ENCODE data around the gene PAQR4. TPM values are rescaled to one million over a fixed set of nuclear protein-coding genes. Genes with fewer than 3 reads are reported as not detected.

PAQR4 gene
- total RNA-seq, 1 donor = 19.4 TPM

- DNase-seq (ENCODE audit: low read depth in 2 of 3, low spot score in 2 of 3) = no peak
These were observed 50.6 kb downstream of the PAQR4 start for GRCh38 chr16:3019594-3020246.

DNA sequence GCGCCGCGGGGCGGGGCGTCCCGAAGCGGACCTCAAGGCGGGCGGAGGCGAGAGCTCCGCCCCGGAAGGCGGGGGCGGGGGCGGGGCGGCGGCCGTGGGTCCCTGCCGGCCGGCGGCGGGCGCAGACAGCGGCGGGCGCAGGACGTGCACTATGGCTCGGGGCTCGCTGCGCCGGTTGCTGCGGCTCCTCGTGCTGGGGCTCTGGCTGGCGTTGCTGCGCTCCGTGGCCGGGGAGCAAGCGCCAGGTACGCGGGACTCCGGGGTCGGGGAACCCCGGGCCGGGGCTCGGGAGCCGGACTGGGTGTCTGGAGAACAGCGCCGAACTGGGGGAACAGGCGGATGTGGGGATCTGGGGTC lies 51.1 kb downstream of the PAQR4 start, which contains the start of gene TNFRSF12A:
TSS of gene TNFRSF12A (plus strand) at position 122 of the 357 bp plus-strand sequence. CDS start at position 152, 30 bp downstream.
- DNase-seq (ENCODE audit: low read depth in 2 of 3, low spot score in 2 of 3) = peak; percentile 52 to 74 (median 74)

GRCh38 chr16:3020604-3021448 lies 51.7 kb downstream of the PAQR4 start:
- DNase-seq (ENCODE audit: low read depth in 2 of 3, low spot score in 2 of 3) = peak; percentile 30 to 82 (median 56)

DNA sequence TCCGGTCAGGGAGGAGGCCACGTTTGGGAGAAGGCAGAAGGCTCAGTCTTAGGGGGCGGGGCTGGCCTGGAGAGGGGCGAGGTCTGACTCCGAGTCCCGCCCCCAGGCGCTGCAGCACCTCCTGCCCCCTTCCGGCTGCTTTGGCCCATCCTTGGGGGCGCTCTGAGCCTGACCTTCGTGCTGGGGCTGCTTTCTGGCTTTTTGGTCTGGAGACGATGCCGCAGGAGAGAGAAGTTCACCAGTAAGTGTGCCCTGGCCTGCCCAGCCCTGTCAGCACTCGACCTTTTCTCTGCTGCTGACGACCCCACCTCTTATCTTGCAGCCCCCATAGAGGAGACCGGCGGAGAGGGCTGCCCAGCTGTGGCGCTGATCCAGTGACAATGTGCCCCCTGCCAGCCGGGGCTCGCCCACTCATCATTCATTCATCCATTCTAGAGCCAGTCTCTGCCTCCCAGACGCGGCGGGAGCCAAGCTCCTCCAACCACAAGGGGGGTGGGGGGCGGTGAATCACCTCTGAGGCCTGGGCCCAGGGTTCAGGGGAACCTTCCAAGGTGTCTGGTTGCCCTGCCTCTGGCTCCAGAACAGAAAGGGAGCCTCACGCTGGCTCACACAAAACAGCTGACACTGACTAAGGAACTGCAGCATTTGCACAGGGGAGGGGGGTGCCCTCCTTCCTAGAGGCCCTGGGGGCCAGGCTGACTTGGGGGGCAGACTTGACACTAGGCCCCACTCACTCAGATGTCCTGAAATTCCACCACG lies 52.5 kb downstream of the PAQR4 start:
- peak in 2 of 3 donors; percentile 69 to 73 for DNase-seq (ENCODE audit: low read depth in 2 of 3, low spot score in 2 of 3)

DNA sequence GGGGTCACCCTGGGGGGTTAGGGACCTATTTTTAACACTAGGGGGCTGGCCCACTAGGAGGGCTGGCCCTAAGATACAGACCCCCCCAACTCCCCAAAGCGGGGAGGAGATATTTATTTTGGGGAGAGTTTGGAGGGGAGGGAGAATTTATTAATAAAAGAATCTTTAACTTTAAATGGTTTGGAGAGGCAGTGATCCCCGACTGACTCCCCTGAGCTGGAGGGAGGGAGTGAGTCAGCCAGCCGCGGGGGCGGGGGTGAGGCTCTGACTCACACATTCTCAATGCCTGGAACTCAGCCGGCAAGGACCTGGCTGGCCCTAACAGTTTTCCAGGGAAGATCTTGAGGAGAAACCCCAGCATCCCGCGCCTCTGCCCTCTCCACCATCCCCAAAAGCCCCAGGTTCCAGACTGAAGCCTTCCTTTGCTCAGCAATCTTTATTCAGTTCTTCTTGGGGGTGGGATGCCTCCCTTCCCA lies 53.1 kb downstream of the PAQR4 start:
- DNase-seq (ENCODE audit: low read depth in 2 of 3, low spot score in 2 of 3) = peak in 2 of 3 donors; percentile 77 to 79

DNA sequence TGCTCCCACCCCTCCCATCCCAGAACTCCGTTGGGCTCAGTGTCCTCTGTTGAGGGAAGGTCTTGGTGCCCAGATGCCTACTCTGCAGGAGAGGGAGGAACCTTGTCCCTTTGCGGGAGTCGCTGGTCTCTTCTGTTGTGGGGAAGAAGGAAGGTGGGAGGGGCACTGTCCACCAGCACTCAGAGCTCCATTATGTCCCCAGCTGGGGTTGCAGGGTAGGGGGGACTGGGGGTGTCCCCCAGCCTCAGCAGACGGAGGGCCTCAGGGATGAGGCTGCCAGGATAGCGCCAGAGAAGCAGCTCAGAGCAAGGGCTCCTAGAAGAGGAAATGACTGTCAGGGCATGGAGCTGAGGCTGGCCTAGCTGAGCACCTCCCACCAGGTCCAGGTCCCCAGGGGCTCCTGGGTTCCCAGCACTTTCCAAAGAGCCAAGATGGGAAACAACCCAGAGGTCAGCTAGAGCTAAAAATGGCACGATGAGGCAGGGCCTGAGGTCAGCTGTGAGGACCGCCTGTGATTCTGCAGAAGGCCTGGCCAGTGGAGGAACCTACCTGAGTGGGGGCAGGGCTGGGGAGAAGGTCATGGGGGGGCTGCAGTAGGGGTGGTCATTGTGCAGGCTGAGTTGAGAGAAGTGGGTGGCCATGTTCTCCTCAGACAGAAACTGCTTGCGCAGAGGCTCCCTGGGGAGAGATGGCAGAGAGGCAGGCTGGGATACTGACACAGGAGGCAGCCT lies 53.7 kb downstream of the PAQR4 start:
- DNase-seq (ENCODE audit: low read depth in 2 of 3, low spot score in 2 of 3) = no peak

Small RNA genes lying within 50 kb of the gene (small RNA-seq; reads per million reads assigned to genes)
- not detected for gene LINC00514

Other genes with a start within 250 kb of the PAQR4 start
- 3.2 TPM for gene PRSS27, start 249.1 kb upstream of the PAQR4 start, total RNA-seq
- gene SRRM2, start 216.7 kb upstream of the PAQR4 start, total RNA-seq = 130 TPM
- gene ELOB, start 192.1 kb upstream of the PAQR4 start, total RNA-seq = 263 TPM
- gene PRSS33, start 181.8 kb upstream of the PAQR4 start, total RNA-seq = not detected
- gene PRSS41, start 170.9 kb upstream of the PAQR4 start, total RNA-seq = 0.27 TPM
- gene PRSS21, start 152.1 kb upstream of the PAQR4 start, total RNA-seq = 27.2 TPM
- 4.3 TPM for gene ZG16B, start 139.0 kb upstream of the PAQR4 start, total RNA-seq
- gene PRSS22, start 111.2 kb upstream of the PAQR4 start, total RNA-seq = not detected
- 54.1 TPM for gene FLYWCH2, start 86.1 kb upstream of the PAQR4 start, total RNA-seq
- gene FLYWCH1, start 57.4 kb upstream of the PAQR4 start, total RNA-seq = 28.3 TPM
- under 0.01 TPM for gene KREMEN2, start 5.1 kb upstream of the PAQR4 start, total RNA-seq
- gene PKMYT1, start 11.1 kb downstream of the PAQR4 start, total RNA-seq = 7.3 TPM
- gene CLDN9, start 43.6 kb downstream of the PAQR4 start, total RNA-seq = 0.27 TPM
- 0.27 TPM for gene CLDN6, start 48.8 kb downstream of the PAQR4 start, total RNA-seq
- gene TNFRSF12A, start 51.0 kb downstream of the PAQR4 start, total RNA-seq = 7.8 TPM
- 17.8 TPM for gene HCFC1R1, start 54.6 kb downstream of the PAQR4 start, total RNA-seq
- gene THOC6, start 54.7 kb downstream of the PAQR4 start, total RNA-seq = 45.0 TPM
- not detected for gene BICDL2, start 67.6 kb downstream of the PAQR4 start, total RNA-seq
- 0.27 TPM for gene MMP25, start 77.2 kb downstream of the PAQR4 start, total RNA-seq
- 0.54 TPM for gene IL32, start 96.3 kb downstream of the PAQR4 start, total RNA-seq
- gene ZSCAN10, start 129.9 kb downstream of the PAQR4 start, total RNA-seq = under 0.01 TPM
- gene ZNF205, start 143.2 kb downstream of the PAQR4 start, total RNA-seq = 4.8 TPM
- 7.0 TPM for gene ZNF213, start 165.7 kb downstream of the PAQR4 start, total RNA-seq
- gene OR1F1, start 218.9 kb downstream of the PAQR4 start, total RNA-seq = not detected